CD4-positive, alpha-beta T cell treated with Interleukin-4 for 1 hour (primary cell): ENCODE results near the gene RXRB.

Experiments used
- DNase-seq, 2 donors: peaks; one replicate each; pipeline ENCODE4 v3.0.0-alpha.2; 2020 to 2022

Gene RXRB

GRCh38 chr6:33195304-33196165, 4.9 kb downstream of the RXRB start:
- no peak for DNase-seq

- DNase-seq = no peak
Measured at GRCh38 chr6:33194431-33194979, 6.0 kb downstream of the RXRB start.

- DNase-seq = no peak
Measured at GRCh38 chr6:33193619-33194018, 6.8 kb downstream of the RXRB start.

- DNase-seq = peak; percentile 31 to 32
Measured at GRCh38 chr6:33192671-33193602, 7.5 kb downstream of the RXRB start.

- DNase-seq = peak in 1 of 2 donors; percentile 46
Measured at GRCh38 chr6:33192105-33192646, 8.3 kb downstream of the RXRB start, which contains the start of gene COL11A2. TSS of gene COL11A2 (minus strand) at chr6:33192467. CDS start at chr6:33192240, 227 bp downstream.

- DNase-seq = no peak
Measured at GRCh38 chr6:33191383-33192104, 8.9 kb downstream of the RXRB start.

- DNase-seq = no peak
Measured at GRCh38 chr6:33190504-33191107, 9.9 kb downstream of the RXRB start.

GRCh38 chr6:33189625-33190448, 10.6 kb downstream of the RXRB start:
- no peak for DNase-seq

- no peak for DNase-seq
Measured at GRCh38 chr6:33189164-33189563, 11.3 kb downstream of the RXRB start.

- DNase-seq = no peak
Measured at GRCh38 chr6:33187809-33188208, 12.7 kb downstream of the RXRB start.

GRCh38 chr6:33185654-33186187, 14.7 kb downstream of the RXRB start:
- no peak for DNase-seq

- DNase-seq = no peak
Measured at GRCh38 chr6:33185190-33185589, 15.3 kb downstream of the RXRB start.

GRCh38 chr6:33183071-33183683, 17.3 kb downstream of the RXRB start:
- DNase-seq = peak in 1 of 2 donors; percentile 33

- no peak for DNase-seq
Measured at GRCh38 chr6:33181141-33181540, 19.3 kb downstream of the RXRB start.

GRCh38 chr6:33178755-33179475, 21.6 kb downstream of the RXRB start:
- no peak for DNase-seq

GRCh38 chr6:33177552-33178446, 22.7 kb downstream of the RXRB start:
- no peak for DNase-seq

- DNase-seq = no peak
Measured at GRCh38 chr6:33176906-33177305, 23.6 kb downstream of the RXRB start.

GRCh38 chr6:33175436-33176069, 24.9 kb downstream of the RXRB start:
- DNase-seq = no peak
